HT1080 (cell line): Measurements from ENCODE around the gene CCDC38. TPM values are rescaled to one million over a fixed set of nuclear protein-coding genes. Genes with fewer than 3 reads are reported as not detected.
"Not testable (repeated sequence)": the region's sequence is repeated elsewhere in the genome, so short reads cannot be mapped to it uniquely, and the experiment has no call there.

Experiments used
- DNase-seq: peaks from one replicate; pipeline ENCODE4 v3.0.0-alpha.2; 2015; ENCODE audit warnings: low read depth
- polyA plus RNA-seq, 2 experiments: library from polyadenylated mRNA; depleted of rRNA; stranded (reverse); fragments of >200 nt; gene quantifications; 2 replicates each; pipeline ENCODE4 v1.2.3, GENCODE V29; 2015
- total RNA-seq: library from RNA; depleted of rRNA; stranded (reverse); fragments of >200 nt; shearing (Covaris generic); gene quantifications from 2 replicates; pipeline ENCODE4 v1.2.3, GENCODE V29; 2014; rRNA removed

Gene CCDC38
- not detected in 2 replicates for total RNA-seq
- polyA plus RNA-seq (2015; cell fraction: cytosol; rRNA removed) = not detected in 2 replicates
- 0.20 TPM in 1 of 2 replicates, not detected in the other for polyA plus RNA-seq (2015; cell fraction: nucleus; rRNA removed)

DNA sequence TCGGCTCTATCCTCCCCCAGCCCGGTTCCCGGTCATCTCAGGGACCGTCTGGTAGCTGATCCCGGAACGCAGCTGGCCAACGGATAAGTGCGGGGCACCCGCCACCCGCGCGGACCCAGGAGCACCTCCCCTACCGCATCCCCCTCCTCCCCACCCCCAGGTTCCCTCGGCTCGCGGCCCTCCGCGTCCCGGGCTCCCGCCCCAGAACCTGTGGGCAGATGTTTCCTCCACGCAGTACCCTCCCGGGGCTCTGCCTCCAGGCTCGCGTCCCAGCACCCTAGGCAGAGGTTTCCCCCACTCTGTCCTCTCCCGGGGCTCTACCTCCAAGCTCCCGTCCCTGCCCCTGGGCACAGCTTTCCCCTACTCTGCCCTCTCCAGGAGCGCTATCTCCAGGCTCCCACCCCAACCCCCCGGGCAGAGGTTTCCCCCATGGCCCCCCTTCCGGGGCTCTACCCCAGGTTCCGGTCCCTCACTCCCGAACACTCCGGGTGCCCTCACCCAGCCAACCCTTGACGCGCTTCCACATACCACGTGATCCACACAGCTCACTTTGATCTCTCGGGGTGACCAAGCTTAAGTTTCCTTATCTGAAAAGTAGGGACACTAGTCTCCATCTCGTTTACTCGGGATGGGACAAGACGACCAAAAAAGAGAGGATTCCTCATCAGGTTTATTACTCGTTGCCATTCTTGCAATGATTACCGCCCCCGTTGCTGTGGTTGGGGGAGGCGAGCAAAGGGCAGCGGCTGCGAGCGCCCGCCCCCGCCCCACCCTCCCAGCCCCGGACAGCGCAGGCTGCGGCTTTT is at the start of gene CCDC38:
CCDC38 (minus strand) TSS at position 91 of the 806 bp plus-strand sequence. CDS start 6,105 bp downstream, outside the sequence.
- peak; percentile 70 for DNase-seq

GRCh38 chr12:95990136-95990535 is 47.7 kb upstream of the CCDC38 start:
- no peak for DNase-seq

- DNase-seq = no peak
These were observed 47.2 kb upstream of the CCDC38 start for GRCh38 chr12:95989504-95990123.

DNA sequence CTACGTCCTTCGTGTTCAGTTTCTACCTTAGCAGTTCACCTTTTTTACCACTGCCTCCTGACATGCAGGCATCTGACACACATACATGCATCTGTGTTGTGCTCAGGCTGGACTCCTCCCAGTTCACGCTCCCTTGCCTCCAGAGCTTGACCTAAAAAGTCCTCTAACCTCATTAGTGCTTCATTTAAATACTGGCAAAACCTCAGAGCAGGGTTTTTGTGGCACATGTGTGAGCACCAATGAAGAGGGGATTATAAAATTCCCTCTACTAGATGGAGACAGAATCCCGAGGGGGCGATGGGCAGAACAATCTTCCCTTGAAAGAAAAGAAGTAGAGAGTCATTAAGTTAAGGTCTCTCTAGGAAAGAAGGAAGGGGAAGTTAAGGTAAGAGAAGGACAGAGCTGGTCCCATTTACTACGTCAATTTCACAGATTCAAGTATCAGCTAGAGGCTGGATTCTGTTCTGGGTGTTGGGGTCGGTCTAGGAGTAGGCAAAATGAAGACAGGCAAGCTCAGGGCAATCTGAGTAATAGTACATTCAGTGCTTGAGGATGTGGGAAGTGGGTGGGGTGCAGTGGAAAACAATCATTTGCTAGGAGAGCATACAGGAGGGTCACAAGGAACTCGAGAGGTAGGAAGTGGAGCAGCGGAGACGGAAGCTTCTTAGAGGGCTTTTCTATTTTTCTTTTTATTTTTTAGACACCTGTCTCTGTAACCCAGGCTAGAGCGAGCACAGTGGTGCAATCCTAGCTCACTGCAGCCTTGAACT is 46.3 kb upstream of the CCDC38 start:
- no peak for DNase-seq

- DNase-seq = no peak
These were observed 44.5 kb upstream of the CCDC38 start for GRCh38 chr12:95986635-95987570.

- DNase-seq = no peak
These were observed 42.3 kb upstream of the CCDC38 start for GRCh38 chr12:95984682-95985081.

GRCh38 chr12:95982602-95983001 is 40.2 kb upstream of the CCDC38 start:
- no peak for DNase-seq

DNA sequence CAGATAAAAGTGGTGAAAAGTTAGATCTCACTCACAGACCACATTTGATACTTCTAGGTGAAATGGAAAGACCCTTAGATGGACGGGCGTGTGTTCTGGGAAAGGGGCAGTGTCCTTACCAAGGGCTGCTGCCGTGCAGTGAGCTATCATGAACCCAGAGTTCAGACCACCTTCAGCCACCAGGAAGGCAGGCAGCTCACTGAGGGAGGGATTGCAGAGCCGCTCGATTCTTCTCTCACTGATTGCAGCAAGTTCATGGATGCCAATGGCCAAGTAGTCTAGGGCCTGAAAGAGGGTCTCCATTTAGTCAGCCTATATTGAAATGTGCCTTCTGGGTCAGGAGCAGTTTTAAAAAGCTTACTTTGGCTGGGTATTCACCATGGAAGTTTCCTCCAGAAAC is 38.0 kb upstream of the CCDC38 start:
- DNase-seq = no peak

- no peak for DNase-seq
These were observed 36.4 kb upstream of the CCDC38 start for GRCh38 chr12:95978774-95979173.

GRCh38 chr12:95978351-95978750 is 35.9 kb upstream of the CCDC38 start:
- no peak for DNase-seq

GRCh38 chr12:95977764-95978305 is 35.4 kb upstream of the CCDC38 start:
- no peak for DNase-seq

DNA sequence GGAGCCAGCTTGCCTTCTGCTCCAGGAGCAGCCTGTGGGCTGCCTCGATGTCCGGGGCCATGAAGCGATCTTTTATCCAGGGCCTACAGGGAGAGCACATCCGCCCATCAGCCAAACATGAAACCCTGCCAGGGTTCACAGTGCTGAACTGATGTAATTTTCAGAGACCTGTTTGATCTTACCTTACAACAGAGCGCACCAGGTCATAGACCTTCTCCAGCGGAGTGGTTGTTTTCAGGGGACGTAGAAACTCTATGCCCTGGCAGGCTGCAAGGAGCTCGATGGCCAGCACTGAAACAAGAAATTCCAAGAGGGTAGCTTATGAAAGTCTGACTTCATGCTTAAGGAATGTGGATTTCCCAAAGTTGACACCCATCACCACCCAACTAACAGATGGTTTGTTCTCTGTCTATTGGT is 34.0 kb upstream of the CCDC38 start:
- DNase-seq = peak; percentile 35

DNA sequence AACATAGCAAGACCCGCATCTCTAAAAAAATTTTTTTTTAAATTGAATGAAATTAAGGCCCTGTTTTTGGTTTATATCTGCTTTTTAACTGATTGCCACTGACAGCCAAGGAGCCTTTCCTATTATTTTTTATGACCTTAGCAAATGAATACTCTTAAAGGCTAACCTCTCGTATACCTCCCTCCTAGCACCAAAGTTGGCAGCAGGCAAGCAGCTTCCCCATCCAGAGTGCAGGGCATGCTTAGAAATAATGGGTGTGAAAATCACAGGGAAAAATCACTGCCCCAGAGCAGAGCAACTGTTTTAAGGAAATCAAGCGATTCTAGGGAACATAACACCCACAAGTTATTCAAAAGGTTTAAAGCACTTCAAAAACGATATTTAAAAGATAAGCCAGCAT is 33.1 kb upstream of the CCDC38 start:
- DNase-seq = no peak

DNA sequence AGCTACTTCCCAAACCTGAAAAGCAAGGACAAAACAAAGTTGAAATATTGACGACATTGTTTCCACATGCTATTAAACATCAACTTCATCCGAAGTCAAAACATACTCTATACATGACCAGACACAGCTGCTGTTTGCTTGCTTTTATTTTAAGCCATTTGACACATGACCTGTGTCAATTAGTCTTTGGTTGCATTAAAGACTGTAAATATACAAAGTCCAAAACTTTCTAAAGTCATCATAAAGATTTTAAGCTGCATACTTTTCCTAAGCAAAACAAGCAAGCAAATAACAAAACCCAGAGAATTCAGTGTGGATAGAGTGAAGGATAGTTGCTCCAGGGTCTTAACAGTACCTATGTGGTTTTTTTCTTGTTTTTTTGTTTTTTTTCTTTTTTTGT is 31.9 kb upstream of the CCDC38 start:
- DNase-seq = no peak

DNA sequence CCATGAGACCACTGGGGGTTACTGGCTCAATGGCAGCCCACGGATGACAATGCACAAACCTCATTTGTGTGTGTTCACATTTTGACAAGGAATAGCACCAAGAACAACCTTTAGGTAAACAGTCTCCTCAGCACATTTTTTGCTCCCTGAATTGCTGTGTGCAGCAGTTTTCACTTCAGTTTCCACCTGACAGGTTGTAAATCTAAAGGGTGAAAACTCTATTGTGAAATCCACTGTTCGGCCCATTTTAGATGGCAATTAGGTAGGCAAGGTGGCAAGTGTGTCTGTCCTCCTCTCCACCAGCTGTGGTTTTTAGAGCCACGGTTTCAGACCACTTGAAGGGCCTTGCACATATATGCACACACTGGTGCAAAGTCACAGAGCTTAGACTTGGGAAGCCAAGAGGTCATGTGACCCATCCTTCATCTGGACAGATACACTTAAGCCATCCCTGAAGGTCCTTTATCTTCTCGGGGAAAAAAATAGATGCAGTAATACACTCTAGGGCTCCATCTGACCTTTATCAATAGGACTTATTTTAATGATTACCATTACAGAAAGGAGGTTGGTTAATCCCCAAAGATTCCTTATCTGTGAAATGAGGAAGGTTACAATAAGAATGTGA is 30.5 kb upstream of the CCDC38 start:
- DNase-seq = no peak

GRCh38 chr12:95970905-95971304 is 28.5 kb upstream of the CCDC38 start:
- DNase-seq = no peak

DNA sequence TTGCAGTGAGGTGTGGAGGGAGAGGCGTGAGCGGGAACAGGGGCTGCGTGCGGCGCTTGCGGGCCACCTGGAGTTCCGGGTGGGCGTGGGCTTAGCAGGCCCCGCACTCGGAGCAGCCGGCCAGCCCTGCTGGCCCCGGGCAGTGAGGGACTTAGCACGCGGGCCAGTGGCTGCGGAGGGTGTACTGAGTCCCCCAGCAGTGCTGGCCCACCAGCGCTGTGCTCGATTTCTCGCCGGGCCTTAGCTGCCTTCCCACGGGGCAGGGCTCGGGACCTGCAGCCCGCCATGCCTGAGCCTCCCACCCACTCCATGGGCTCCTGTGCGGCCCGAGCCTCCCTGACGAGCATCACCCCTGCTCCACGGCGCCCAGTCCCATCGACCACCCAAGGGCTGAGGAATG is 26.7 kb upstream of the CCDC38 start:
- not testable (repeated sequence) for DNase-seq

GRCh38 chr12:95967301-95967700 is 24.9 kb upstream of the CCDC38 start:
- DNase-seq = no peak

DNA sequence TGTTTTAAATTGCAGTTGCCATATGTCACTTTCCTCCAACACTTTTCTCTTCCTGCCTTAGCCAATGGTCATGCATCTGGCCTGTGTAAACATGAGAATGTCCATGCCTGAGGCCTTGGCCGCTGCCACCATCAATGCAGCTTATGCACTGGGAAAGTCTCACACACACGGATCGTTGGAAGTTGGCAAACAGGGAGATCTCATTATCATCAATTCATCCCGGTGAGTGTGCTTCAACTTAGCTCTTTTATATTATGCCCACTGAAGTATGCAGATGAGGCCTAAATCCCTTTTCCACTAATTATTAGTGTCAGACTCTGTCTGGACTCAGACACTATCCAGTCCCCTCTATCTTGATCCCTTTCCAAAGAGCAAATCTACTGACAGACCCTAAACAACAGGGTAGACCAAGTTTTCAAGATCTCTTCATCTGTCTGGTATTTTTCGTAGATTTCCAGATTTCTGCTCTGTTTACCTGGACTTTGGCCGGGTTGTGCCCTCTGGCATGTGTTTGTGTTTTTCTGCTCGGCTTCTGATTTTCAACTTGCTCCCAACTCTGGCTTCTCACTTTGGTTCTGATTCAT is 24.0 kb upstream of the CCDC38 start:
- no peak for DNase-seq

DNA sequence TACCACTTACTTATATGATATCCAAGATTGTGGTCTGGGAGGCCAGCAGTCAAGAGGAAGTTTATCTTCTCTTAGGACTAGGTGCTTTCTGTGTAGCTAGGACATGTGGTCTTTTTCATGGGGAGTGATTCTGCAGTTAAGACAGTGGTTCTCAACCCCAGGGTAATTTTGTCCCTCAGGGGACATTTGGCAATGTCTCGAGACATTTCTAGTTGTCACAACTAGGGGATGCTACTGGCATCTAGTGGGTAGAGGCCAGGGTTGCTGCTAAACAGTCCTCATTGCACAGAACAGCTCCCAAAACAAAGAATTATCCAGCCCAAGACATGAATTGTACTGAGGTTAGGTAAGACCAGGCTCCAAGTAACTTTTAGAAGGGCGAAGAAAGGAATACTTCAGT is 20.7 kb upstream of the CCDC38 start:
- DNase-seq = no peak
